ENCODE results near the gene ISG20L2.

Gene ISG20L2, protein sequence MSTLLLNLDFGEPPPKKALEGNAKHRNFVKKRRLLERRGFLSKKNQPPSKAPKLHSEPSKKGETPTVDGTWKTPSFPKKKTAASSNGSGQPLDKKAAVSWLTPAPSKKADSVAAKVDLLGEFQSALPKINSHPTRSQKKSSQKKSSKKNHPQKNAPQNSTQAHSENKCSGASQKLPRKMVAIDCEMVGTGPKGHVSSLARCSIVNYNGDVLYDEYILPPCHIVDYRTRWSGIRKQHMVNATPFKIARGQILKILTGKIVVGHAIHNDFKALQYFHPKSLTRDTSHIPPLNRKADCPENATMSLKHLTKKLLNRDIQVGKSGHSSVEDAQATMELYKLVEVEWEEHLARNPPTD

DNA sequence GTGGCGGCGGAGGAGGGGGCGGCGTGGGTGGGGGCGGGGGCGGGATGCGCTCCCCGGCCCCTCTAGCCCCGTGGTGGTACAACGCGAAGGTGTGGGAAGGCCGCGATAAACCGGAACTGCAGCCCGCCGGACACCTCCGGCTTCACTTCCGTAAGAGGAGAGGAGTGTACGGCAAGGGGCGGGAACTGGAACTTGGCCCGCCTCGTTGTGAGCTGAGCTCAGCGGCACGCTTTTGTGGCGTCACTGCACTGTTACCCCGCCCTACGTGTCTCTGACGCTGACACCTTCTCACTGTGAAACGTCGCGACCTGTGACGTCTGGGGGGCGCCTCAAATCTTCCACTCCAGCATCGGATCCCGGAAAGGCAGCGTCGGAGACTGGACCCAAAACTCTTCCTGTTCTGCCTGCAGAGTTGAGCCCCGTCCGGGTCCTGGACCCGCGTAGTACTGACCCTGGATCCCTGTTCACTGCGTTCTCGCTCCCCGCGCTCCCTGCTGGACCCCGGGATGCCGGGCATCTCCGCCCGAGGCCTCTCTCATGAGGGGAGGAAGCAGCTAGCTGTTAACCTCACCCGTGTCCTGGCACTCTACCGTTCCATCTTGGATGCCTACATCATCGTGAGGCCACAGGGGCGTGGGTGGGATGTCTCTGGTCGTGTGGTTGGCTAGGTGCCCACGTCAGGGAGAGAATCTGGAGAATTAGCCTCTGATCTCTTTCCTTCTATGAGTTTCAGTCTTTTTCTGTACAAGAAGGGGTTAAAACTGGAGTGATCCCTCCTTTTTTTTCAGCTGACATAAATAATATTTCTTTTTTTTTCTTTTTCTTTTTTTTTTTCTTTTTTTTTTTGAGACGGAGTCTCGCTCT is at the start of gene ISG20L2:
Gene ISG20L2 (minus strand): TSS at position 168 of the 864 bp plus-strand sequence. CDS start 1,114 bp downstream, outside the sequence.
- in situ Hi-C loops (cut with MboI; ENCODE audit: low pct_unique_long_range_greater_than_20kb, low sequenced_read_pairs, unreplicated experiment), result no loop called here
- TF ChIP-seq, protein P1, sequence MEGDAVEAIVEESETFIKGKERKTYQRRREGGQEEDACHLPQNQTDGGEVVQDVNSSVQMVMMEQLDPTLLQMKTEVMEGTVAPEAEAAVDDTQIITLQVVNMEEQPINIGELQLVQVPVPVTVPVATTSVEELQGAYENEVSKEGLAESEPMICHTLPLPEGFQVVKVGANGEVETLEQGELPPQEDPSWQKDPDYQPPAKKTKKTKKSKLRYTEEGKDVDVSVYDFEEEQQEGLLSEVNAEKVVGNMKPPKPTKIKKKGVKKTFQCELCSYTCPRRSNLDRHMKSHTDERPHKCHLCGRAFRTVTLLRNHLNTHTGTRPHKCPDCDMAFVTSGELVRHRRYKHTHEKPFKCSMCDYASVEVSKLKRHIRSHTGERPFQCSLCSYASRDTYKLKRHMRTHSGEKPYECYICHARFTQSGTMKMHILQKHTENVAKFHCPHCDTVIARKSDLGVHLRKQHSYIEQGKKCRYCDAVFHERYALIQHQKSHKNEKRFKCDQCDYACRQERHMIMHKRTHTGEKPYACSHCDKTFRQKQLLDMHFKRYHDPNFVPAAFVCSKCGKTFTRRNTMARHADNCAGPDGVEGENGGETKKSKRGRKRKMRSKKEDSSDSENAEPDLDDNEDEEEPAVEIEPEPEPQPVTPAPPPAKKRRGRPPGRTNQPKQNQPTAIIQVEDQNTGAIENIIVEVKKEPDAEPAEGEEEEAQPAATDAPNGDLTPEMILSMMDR (IDR thresholded peaks at IDR 0.05; ENCODE audit: extremely low read depth, insufficient read depth, missing control alignments), result no peak
- peak; percentile 96 for DNase-seq (ENCODE audit: low spot score)

GRCh38 chr1:156777573-156777972 is 49.0 kb upstream of the ISG20L2 start:
- in situ Hi-C loops (cut with MboI; ENCODE audit: low pct_unique_long_range_greater_than_20kb, low sequenced_read_pairs, unreplicated experiment), result no loop called here
- TF ChIP-seq, protein P1 (IDR thresholded peaks at IDR 0.05; ENCODE audit: extremely low read depth, insufficient read depth, missing control alignments), result no peak
- no peak for DNase-seq (ENCODE audit: low spot score)

- no peak for DNase-seq (ENCODE audit: low spot score)
- in situ Hi-C loops (cut with MboI; ENCODE audit: low pct_unique_long_range_greater_than_20kb, low sequenced_read_pairs, unreplicated experiment), result no loop called here
- TF ChIP-seq, protein P1 (IDR thresholded peaks at IDR 0.05; ENCODE audit: extremely low read depth, insufficient read depth, missing control alignments), result no peak
These were observed 48.4 kb upstream of the ISG20L2 start for GRCh38 chr1:156776942-156777341.

DNA sequence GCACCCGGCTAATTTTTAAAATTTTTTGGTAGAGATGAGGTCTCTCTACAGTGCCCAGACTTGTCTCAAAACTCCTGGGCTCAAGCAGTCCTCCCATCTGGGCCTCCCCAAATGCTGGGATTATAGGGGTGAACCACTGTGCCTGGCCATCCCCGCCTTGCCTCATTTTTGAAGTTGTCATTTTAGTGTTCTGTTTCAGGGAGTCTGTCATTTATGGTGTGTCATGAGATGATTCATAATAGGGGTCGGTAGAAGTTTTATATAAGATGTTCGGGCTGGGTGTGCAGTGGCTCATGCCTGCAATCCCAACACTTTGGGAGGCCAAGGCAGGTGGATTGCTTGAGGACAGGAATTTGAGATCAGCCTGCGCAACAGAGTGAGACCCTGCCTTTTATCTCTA is 47.2 kb upstream of the ISG20L2 start:
- in situ Hi-C loops (cut with MboI; ENCODE audit: low pct_unique_long_range_greater_than_20kb, low sequenced_read_pairs, unreplicated experiment), result no loop called here
- no peak for DNase-seq (ENCODE audit: low spot score)
- TF ChIP-seq, protein P1 (IDR thresholded peaks at IDR 0.05; ENCODE audit: extremely low read depth, insufficient read depth, missing control alignments), result no peak

DNA sequence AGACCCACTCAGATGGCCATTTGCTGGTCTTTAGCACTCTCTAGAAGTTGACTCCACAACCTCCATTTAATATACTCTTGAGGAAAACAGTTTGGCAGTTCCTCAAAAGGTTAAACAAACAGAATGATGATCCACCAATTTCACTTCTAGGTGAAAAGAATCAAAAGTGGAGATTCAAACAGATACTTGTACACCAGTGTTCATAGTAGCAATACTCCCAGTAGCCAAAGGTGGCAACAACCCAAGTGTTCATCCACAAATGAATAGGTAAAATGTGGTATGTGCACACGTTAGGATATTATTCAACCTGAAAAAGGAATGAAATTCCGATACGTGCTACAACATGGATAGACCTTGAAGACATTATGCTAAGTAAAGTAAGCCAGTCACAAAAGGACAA is 45.0 kb upstream of the ISG20L2 start:
- in situ Hi-C loops (cut with MboI; ENCODE audit: low pct_unique_long_range_greater_than_20kb, low sequenced_read_pairs, unreplicated experiment), result no loop called here

More for the DNA sequence above, 45.0 kb upstream of the ISG20L2 start:
- no peak for DNase-seq (ENCODE audit: low spot score)
- TF ChIP-seq, protein P1 (IDR thresholded peaks at IDR 0.05; ENCODE audit: extremely low read depth, insufficient read depth, missing control alignments), result no peak

All from GM13977 (cell line).